Pancreas (tissue), 10 donors: ENCODE data around the gene DNMT3A. TPM values are rescaled to one million over a fixed set of nuclear protein-coding genes. Genes with fewer than 3 reads are reported as not detected.

Source experiments
- ATAC-seq, 4 donors: fragments of 200-7000 bp; cut with Tn5 transposase; one replicate each; pipeline versions ENCODE4 v1.8.0 to v1.9.1; 2020; ENCODE audit warnings: mild to moderate bottlenecking in 4 of 4, moderate library complexity in 4 of 4
- DNase-seq, 6 donors: peaks; one replicate each; pipeline ENCODE4 v3.0.0-alpha.2; 2020
- FAIRE-seq: peaks from 2 replicates; lab custom pipeline; 2012; peaks lifted over from hg19 to GRCh38; lab: Jason Lieb, UNC
- H3K27ac ChIP-seq, 4 donors: fragments of 200-600 bp; sonication (generic); 1 replicate in 3 of 4; 2 replicates in 1 of 4; pipeline versions ENCODE4 v1.5.0 to v1.8.0; 2020
- H3K27me3 ChIP-seq, 4 donors: fragments of 200-600 bp; one replicate each; pipeline ENCODE4 v1.8.0; 2021
- H3K36me3 ChIP-seq, 3 donors: fragments of 200-600 bp; sonication (generic) in 1 of 3; one replicate each; pipeline versions ENCODE4 v1.5.0 to v1.8.0; 2020 to 2021
- H3K4me1 ChIP-seq, 3 donors: fragments of 200-600 bp; one replicate each; pipeline ENCODE4 v1.8.0; 2021
- H3K4me3 ChIP-seq, 4 donors: fragments of 200-600 bp; sonication (generic) in 2 of 4; one replicate each; pipeline versions ENCODE4 v1.5.0 to v1.8.0; 2020 to 2021
- H3K9me3 ChIP-seq, 4 donors: fragments of 200-600 bp; one replicate each; pipeline ENCODE4 v1.8.0; 2021
- WGBS, 2 donors: extraction: QIAGEN DNeasy Blood & Tissue Kit; methylation state at CpG; one replicate each; pipeline ENCODE4 v1.1.7; 2013; 5-methylcytosine and 5-hydroxymethylcytosine counted together
- intact Hi-C, 3 donors: fragments of 100-400 bp; cut with DNase I; formaldehyde crosslinking; loops; one replicate each; pipeline versions ENCODE4 v1.11.1 to v1.14.2; 2022
- polyA plus RNA-seq, 2 donors: library from polyadenylated mRNA; stranded (reverse); fragments of 200-250 nt; gene quantifications; one replicate each; pipeline ENCODE4 v1.2.3, GENCODE V29; 2013
- total RNA-seq, 6 donors: library from RNA; stranded (reverse); fragmentation: NEBNext Ultra II Directional in 4 of 6; extraction: Animal tissue kit (Norgen Biotek cat#: 25700) in 4 of 6; gene quantifications; one replicate each; pipeline versions ENCODE4 v1.2.1 to v1.2.4, GENCODE V29; 2021 to 2023
- TF ChIP-seq, protein P1 (sequence below), 4 donors: fragments of 200-600 bp; sonication (generic) in 3 of 4; IDR thresholded peaks; one replicate each; pipeline versions ENCODE4 v1.5.0 to v1.8.0; 2021; ENCODE audit warnings: antibody characterized with exemption in 4 of 4
- donor health status: healthy with polysubstance abuse.
- donor health status: DM: no; HTN: no; CAD: no; lungs with moderate emphysema.
- donor health status: DM: no; HTN: no; CAD: no.
- donor health status: control.
- donor health status: control.
- donor health status: Bipolar disorder and iron deficiency.
- donor health status: DM: yes; HTN: yes; CAD: no.
- donor health status: DM: no; HTN: no; CAD: no.
- donor health status: DM: no; HTN: no; CAD: no.
- donor health status: DM: yes; HTN: yes; CAD: no.

Gene DNMT3A
- total and polyA plus RNA-seq, 8 donors: 10.3 to 30.9 (median 17.5) TPM

DNA sequence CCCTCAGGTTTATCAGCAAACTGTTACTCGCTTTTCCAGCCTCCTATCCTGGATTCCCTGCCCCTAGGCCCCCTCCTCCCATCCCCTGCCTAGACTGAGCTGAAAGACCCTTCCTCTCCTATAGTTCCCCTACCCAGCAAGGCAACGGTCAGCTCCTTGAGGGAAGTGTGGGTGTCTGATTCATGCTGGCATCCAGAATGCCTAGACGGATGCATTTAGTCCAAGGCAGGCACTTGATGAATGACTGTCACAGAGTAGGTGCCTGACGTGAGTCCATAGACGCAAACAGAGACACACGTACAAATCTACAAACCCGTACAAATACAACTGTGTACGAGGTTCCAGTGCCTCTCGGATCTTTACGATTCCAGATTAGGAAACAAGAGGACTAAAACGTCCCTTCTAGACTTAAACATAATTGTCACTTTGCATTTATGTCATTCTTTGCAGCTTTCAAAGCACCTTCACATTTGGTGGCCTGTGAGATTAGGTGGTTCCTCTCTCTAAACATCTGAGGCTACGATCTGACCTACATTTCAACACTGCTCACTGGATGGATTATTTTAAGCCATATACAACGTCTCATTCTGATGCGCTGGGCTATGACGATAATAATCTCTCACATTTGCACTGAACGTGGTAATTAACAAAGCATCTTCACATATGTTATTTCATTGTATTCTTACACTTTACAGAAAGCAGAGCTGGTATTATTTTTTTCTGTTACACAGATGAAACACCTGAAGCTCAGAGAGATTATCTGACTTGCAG lies 36.7 kb downstream of the DNMT3A start:
- no peaks in the 10 kb centered on the region for H3K9me3 ChIP-seq
- FAIRE-seq: no peak
- H3K4me1 ChIP-seq: peaks cover 3 to 7% (median 5%) of the 10 kb centered on the region in 3 donors
- intact Hi-C loops: no loop called here
- no peak for DNase-seq
- no peaks in the 10 kb centered on the region for H3K36me3 ChIP-seq
- H3K27me3 ChIP-seq: no peaks in the 10 kb centered on the region
- no peak overlapping the region for H3K4me3 ChIP-seq
- no peak for ATAC-seq
- TF ChIP-seq, protein P1, sequence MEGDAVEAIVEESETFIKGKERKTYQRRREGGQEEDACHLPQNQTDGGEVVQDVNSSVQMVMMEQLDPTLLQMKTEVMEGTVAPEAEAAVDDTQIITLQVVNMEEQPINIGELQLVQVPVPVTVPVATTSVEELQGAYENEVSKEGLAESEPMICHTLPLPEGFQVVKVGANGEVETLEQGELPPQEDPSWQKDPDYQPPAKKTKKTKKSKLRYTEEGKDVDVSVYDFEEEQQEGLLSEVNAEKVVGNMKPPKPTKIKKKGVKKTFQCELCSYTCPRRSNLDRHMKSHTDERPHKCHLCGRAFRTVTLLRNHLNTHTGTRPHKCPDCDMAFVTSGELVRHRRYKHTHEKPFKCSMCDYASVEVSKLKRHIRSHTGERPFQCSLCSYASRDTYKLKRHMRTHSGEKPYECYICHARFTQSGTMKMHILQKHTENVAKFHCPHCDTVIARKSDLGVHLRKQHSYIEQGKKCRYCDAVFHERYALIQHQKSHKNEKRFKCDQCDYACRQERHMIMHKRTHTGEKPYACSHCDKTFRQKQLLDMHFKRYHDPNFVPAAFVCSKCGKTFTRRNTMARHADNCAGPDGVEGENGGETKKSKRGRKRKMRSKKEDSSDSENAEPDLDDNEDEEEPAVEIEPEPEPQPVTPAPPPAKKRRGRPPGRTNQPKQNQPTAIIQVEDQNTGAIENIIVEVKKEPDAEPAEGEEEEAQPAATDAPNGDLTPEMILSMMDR (IDR thresholded peaks at IDR 0.05): no peak
- WGBS, 2 donors: 86 to 90% methylated on average over 16 of the region's 16 CpGs
- no peak overlapping the region for H3K27ac ChIP-seq

DNA sequence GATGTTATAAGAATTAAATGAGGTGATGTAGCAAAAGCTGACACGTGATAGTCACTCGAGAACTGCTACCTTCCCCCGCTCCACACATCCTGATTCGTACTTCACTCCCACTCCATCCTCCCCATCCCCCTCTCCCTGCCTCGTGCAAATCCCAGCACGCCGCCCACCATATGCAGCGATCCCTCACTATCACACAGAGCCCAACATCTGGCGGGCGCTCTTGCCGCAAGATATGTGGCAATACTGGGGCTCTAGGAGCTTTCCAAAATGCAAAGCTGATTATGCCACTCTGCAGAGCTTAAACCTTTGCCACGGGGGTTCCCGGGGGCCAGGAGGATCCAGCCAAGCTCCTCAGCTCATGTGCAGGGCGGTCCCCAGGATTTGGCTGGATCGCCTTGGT lies 37.4 kb downstream of the DNMT3A start:
- H3K9me3 ChIP-seq: no peaks in the 10 kb centered on the region
- no peak overlapping the region for H3K4me3 ChIP-seq
- no peaks in the 10 kb centered on the region for H3K27me3 ChIP-seq
- intact Hi-C loops: no loop called here
- 88 to 90% methylated on average over 15 of the region's 15 CpGs for WGBS, 2 donors
- H3K36me3 ChIP-seq: peaks cover 0 to 4% (median 0%) of the 10 kb centered on the region in 3 donors
- DNase-seq: no peak
- TF ChIP-seq, protein P1 (IDR thresholded peaks at IDR 0.05): no peak
- FAIRE-seq: no peak
- no peaks in the 10 kb centered on the region for H3K4me1 ChIP-seq
- no peak for ATAC-seq
- no peak overlapping the region for H3K27ac ChIP-seq

DNA sequence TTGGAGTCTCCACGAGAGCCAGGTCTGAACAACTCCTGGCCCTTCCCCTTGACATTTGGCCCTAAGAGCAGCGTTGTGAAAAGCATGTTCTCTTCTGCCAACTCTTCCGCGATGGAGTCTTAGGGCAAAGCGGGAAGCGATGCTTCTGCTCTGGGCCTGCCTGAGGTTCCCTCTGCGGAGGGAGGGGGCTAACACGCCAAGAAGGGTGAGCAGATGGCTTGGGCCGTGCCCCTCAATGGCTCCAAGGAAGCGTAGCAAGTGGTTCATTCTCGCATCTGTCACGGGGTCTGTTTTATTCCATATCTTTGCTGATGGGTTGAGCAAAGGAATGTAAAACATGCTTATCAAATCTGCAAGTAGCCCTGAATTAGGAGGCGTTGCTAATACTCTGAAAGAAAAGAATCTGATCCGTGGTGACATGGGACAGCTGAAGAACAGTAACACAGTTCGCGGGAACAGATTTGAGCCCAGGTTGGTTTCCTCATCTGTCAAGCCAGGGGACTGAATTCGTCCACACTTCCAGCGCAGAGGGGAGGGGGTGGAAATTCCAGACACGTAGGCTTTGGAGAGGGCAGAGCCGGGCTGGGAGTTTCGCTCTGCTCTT lies 38.0 kb downstream of the DNMT3A start:
- Histone ChIP-seq H3K27ac (no peak overlapping the region), H3K4me3 (no peak overlapping the region), H3K4me1 (no peaks in the 10 kb centered on the region), H3K36me3 (peaks cover 0 to 6% (median 0%) of the 10 kb centered on the region in 3 donors), H3K27me3 (no peaks in the 10 kb centered on the region), H3K9me3 (no peaks in the 10 kb centered on the region)
- no peak for FAIRE-seq
- no peak for DNase-seq
- TF ChIP-seq, protein P1 (IDR thresholded peaks at IDR 0.05): no peak
- intact Hi-C loops: no loop called here
- 80 to 84% methylated on average over 21 of the region's 21 CpGs for WGBS, 2 donors
- no peak for ATAC-seq

DNA sequence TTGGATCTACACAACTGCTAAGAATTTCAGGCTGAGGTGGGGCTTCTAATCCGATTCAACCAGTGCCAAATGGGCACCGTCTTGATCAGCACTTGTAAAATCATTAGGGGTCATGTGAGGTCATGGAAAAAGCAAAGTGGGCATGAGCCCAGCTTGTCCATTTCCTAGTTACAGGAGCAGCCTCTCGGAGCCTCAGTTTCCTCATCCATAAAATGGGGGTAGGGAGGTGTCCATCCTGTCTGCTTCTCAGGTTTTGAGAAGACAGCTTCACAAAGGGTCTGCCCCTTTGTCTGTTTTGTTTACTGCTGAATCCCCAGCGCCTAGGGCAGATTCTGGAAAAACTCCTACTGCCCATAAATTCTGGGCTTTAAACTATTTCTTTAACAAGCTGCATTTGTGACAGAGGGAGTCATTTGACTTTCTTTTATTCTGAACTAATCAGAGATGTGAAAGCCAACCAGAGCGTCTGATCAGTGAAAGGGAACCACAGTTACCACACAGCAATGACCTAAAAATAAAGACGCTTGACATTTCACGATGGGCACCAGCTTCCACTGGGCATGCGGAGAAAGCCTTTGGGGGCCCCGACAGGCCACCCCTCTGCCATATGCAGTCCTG lies 38.9 kb downstream of the DNMT3A start:
- whole genome bisulfite sequencing, 2 donors: 78 to 80% methylated on average over 9 of the region's 9 CpGs
- H3K4me1 ChIP-seq: no peaks in the 10 kb centered on the region
- H3K27me3 ChIP-seq: no peaks in the 10 kb centered on the region
- no peak for FAIRE-seq
- intact Hi-C loops: no loop called here
- no peak overlapping the region for H3K27ac ChIP-seq
- peaks cover 0 to 6% (median 0%) of the 10 kb centered on the region in 3 donors for H3K36me3 ChIP-seq
- H3K9me3 ChIP-seq: no peaks in the 10 kb centered on the region
- TF ChIP-seq, protein P1 (IDR thresholded peaks at IDR 0.05): no peak
- DNase-seq: no peak
- no peak for ATAC-seq
- no peak overlapping the region for H3K4me3 ChIP-seq
